ENCODE data around the gene FOXN1.

The FOXN1 gene

DNA sequence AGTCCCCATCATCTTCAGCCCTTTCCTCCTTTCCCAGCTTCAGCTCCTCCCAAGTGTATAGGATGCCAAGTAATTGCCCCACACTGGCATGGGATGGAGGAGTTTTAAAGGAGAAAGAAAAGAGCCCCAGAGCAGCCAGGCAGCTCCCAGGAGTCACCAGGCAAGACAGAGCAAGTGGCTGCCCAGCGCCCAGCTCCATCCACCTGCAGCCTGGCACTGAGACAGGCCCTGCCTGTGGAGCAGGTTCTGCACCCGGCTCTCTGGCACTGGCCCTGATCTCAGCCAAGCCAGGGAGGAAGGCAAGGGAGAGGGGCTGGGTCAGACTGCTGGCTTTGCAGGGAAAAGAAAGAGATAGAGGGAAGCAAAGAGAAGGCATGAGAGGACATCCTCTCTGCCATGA, 21.7 kb downstream of the FOXN1 start:
- no peak for DNase-seq

DNA sequence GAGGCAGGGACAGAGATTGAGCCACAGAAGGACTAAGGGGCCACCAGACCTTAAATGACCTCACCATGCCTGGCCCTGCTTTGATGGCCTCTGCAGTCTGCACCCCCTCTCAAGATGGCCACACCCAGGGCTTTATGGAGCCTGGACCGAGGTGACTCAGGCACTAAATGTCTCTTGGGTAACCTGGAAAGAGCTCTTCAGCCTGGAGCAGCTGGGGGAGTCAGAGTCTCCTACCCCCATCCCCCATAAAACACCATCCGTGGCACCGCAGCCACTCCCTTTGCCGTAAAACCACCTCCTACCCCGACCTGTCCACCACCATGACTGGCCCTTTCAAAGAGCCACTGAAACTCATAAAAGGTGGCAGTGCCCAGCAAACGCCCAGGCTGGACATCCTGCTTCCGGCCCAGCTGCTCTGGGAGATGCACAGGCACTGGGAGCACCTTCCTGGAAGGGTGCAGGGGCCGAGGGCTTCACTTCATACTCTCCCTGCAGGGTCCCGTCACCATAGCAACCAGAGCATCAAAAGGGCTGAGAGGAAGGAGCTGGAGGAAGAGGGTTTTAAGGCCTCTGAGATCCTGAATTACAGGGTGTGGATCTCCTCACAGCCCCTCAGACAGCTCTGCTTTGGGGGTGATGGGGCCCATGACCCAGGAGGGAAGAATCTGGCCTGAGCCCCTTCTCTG, 22.3 kb downstream of the FOXN1 start:
- DNase-seq, result no peak

DNA sequence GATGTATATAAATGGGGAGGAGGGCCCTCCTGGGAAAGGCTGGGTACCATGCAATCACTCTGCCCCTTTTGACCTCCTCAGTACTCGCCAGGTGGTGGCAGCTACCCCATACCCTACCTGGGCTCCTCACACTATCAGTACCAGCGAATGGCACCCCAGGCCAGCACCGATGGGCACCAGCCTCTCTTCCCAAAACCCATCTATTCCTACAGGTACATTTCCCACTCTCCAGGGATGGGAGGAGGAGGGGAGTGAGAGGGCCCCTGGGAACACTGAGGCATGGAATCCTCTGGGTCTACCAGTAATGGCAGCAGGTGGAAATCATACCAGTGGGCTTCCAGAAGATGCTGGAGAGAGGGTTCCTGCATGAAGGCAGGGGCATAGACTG, 22.9 kb downstream of the FOXN1 start:
- DNase-seq, result no peak

DNA sequence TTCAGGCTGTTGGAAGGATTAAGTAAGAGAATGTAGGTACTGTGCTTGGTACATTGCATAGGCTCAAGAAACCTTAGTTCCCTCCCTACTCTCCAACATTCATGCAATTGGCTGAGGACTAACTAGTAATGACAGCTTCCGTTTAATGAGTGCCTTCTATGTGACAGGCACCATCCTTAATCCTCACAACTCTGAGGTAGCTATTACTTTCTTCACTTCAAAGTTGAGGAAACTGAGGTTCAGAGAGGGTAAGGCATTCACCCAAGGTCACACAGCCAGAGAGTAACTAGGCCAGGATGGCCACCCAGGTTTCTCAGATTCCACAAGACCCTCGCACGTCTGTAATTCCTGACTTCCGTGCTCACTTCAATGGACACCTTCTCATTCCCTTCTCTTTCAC, 24.1 kb downstream of the FOXN1 start:
- no peak for DNase-seq

DNA sequence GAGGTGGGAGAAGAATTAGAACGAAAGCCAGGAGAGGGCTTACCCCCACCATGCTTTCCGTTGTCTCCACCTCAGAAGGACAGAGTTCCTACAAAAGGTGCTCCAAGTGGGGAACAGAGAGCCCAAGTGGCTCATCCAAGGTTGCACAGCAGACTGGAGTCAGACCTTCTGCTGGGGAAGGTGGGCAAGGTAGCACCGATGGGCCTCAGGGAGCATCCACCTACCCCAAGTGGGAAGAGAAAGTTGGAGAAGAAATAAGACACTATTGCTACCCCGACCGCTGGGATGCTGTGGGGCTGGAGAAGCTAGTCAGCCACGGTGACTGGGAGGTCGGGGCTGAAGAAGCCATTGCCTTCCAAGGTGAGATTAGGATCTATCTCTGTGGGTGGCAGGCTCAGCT, 24.8 kb downstream of the FOXN1 start:
- no peak for DNase-seq

DNA sequence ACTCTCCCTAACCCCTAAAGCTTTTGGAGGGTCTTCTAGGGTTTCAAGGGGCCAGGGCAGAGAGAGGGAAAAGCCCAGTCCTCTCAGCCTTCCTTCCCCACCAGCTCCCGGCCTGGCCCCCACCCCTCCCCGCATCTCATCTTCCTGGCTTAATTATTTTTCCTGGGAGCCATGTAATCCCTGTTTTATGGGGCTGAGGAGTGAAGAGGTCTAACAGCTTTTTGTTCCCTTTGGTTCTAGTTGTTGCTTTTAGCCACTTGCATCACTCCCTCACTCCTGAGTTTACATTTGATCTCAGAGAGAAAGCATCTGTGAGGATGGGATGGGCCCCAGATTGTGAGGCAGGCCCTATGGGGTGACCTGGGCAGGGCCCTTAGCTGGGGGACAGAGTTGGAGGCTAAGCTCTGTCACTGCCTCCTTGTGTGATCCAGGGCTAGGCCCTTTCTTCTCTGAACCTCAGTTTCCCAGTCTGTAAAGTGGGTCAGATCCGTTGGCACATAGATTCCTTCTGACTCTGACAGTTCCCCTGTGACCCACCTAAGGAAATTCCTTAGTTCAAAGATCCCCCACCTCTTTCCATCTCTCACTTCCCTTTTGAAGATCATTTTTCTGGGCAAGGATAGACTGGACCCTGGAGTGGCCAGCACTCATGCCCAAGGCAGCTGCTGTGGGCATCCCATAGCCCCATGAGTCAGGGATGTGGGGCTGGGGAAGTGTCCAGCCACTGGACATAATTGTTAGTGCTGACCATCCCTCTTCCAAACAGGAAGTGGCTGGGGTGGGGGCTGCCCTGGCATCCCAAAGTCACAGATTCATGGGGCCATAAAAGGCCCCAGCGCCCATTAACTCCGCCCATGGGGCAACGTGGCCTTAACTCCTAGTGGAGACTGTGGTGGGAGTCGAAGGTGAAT, 26.2 kb downstream of the FOXN1 start:
- DNase-seq, result no peak

DNA sequence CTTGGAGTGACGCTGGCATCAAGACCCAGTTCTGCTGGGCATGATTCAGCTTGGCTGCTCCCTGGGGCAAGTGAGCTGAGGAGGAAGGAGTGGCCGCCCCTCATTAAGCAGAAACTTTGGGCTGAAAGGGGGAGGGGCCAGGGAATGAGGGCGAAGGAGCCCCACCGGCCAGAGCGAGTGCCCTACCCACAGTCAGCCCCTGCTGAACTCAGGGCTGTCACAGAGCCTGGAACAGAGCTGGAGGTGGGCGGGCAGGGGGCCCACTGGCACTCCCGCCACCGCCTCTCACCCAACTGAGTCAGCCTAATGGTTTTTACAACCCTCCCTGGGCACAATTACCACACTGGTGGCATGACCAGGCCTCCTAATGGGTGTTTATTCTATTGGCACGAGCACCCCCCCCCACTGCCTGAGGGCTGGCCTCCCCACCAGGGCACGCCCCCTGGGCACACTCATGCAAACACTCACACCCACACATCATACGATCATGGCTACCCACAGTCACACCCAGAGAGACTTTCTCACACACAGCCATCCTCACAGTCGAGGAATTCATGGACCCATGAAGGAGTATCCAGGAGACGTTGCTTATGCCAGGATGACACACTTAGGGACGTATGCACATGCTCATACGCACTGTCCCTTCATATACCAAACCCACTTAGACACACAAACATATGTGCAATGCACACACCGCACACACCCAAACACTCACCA, 27.1 kb downstream of the FOXN1 start:
- no peak for DNase-seq

DNA sequence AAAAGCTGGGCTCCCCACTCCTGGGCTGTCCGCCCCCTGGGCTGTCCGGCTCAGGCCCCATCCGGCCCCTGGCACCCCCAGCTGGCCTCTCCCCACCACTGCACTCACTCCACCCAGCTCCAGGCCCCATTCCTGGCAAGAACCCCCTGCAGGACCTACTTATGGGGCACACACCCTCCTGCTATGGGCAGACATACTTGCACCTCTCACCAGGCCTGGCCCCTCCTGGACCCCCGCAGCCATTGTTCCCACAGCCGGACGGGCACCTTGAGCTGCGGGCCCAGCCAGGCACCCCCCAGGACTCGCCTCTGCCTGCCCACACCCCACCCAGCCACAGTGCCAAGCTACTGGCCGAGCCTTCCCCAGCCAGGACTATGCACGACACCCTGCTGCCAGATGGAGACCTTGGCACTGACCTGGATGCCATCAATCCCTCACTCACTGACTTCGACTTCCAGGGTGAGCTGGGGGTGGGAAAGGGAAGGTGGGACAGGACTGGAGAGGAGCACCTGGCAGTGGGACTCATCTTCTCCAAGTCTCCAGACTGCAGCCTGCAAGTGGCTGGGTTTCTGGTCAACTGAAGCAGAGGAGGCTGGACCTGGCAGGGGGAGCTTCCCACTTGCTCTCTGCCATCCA, 28.7 kb downstream of the FOXN1 start:
- no peak for DNase-seq

DNA sequence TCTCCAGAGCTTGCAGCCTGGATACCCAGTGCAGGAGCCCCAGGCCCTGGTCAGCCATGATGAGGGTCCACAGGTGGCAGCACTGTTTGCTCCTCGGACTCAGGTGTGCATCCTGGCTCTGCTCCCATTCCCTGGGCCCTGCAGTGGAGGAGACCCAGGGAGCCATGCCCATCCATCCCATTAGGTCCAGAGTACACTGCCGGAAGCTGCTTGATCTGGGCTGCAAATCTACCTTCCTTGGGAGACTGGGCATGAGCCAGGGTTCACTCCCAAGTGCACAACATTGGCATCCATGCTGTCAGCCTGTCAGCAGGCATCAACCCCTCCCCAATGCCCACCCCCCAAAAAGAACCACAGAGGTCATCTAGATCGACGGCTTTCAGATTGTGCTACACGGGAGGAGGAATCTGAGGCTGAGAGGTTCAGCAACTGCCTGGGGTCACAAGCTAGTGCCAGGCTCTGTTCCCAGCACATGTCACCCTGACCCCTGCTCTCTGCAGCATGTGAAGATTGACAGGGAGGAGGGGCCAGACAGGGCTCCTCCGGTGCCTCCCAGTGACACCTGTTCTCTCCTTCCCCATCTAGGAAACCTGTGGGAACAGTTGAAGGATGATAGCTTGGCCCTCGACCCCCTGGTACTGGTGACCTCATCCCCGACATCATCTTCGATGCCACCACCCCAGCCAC, 30.5 kb downstream of the FOXN1 start:
- no peak for DNase-seq

DNA sequence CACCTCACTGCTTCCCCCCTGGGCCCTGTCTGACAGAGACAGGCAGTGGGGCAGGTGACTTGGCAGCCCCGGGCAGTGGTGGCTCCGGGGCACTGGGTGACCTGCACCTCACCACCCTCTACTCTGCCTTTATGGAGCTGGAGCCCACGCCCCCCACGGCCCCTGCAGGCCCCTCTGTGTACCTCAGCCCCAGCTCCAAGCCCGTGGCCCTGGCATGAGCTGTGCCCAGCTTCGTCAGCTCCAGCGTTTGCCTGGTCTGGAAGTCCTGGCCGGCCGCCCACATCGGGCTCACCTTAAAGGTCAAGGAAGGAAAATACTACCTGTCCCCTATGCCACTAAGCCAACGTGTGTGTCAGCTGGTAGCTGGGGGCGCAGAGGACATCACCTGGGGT, 31.1 kb downstream of the FOXN1 start:
- no peak for DNase-seq

DNA sequence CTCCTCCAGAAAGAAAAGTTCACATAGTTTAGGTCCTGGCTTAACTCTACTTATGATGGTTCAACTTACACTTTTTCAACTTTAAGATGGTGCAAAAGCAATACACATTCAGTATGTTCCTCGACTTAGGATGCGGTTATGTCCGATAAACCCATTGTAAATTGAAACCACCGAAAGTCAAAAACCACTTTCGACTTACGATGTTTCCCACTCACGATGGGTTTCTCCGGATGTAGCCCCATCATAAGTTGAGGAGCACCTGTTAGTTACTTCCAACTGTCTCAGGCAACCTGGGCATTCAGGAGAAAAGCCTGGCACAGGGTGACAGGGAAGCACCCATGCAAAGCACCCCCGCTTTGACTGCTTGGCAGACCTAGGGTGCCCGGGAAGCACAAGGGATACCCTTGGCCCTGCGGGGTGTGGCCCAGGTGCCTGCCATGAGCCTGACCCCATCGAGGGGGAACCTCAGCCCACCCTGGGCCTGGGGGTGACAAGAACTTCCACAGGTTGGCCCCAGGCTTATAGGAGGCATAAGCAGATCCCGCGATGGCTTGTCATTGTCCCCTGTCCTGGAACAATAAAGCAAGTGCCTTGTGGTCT, 32.2 kb downstream of the FOXN1 start:
- DNase-seq, result no peak

DNA sequence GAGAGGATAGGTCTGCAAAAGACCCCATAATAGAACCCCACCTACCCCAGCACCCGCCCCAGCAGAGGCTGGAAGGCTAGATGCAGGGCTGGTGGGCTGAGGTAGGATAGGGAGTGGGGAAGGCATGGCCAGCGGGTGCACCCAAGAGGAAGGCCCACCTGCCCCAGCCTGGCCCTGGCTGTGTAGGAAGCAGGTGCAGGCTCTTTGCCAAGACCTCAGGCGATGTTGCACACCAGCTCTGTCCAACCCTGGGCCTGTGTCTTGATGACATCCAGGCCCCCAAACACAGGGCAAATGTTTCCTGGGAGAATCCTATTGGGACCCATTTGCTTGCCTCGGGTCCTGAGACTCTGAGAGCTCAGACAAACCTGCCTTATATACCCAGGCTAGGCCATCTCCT, 34.1 kb downstream of the FOXN1 start:
- no peak for DNase-seq

DNA sequence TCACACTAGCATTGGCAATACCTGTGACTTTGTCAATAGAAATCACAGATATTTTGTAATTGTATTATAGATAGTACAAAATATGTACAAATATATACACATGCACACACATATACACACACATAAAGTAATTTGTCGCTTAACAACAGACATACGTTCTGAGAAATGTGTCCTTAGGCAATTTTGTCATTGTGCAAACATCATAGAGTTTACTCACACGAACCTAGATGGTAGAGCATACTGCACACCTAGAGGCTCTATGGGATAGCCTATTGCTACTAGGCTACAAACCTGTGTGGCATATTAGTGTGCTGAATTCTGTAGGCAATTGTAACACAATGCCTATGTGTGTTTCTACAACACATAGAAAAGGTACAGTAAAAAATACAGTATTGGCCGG, 35.3 kb downstream of the FOXN1 start:
- no peak for DNase-seq

DNA sequence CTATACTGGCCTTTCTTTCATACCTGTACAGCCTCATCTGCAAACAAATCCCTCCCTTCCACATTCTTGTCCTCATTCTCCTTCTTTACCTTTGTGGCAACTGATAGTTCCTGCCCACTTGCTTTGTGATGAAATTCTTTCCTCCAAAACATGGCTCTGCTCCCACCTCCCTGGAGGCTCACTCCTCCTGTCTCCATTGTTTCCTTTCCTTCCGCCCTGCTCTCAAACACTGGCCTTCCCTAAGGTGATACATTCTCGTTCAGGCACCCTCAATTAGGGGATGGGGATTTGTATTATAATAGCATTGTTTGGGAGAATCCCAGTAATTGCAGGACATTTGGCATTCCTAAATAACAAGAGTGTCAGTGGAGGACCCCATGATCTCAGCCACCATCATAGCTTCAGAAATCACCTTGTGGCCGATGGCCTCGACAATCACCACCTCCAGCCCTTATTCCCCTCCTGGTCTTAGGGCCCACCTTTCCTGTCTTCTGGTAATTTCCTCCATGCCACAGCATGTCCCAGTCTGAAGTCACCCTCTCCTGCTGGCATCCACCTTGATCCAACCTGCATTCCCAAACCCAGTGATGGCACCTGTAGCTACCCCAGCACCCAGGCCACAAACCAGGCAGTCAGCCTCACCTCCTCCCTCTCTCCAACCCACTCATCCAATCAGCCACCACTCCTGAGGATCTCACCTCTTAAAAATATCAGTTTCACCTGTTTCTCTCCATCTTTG, 38.4 kb downstream of the FOXN1 start:
- DNase-seq, result no peak

DNA sequence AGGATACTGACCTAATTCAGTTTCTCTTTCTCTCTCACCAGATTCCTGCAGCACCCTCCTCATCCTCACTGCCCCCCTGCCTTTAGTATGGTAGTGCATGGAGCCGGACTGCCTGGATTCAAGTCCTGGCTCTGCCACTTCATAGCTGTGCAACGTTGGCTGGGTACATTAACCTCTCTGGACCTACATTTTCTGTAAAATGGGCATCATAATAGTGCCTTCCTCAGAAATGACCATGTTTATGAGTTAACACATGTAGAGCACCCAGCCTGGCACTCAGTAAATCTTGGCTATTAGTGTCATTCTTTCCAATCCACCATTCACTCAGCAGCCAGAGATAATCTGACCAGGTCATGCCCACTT, 39.0 kb downstream of the FOXN1 start:
- DNase-seq, result no peak

DNA sequence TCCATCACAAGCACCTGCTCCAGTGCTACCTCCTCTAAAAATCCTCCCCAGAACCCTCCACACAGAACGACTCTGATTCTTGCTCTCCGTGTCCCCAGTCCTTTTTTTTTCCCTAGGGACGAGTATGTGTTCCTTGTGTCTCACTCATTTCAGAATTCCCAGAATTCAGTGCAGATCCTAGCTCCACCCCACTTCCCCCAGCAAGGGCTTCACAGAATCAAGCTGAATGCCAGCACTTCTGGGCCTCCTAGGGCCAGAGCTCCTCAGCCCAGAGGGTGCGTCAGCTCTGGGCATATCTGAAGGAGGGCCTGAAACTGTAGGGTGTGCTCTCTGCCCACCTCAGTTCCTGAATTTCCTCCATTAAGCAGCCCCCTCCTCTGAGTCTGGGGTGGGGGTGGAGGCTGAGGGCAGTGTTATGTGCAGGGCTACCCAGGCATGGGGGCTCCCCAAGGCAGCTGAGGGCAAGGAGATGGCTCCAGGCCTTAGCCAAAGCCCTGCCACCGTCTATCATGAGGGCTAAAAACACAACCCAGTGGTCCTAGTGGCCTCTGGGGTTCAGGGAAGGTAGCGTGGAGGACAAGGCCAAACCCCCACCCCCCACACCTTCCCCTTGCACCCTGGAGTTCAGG, 39.8 kb downstream of the FOXN1 start:
- no peak for DNase-seq

DNA sequence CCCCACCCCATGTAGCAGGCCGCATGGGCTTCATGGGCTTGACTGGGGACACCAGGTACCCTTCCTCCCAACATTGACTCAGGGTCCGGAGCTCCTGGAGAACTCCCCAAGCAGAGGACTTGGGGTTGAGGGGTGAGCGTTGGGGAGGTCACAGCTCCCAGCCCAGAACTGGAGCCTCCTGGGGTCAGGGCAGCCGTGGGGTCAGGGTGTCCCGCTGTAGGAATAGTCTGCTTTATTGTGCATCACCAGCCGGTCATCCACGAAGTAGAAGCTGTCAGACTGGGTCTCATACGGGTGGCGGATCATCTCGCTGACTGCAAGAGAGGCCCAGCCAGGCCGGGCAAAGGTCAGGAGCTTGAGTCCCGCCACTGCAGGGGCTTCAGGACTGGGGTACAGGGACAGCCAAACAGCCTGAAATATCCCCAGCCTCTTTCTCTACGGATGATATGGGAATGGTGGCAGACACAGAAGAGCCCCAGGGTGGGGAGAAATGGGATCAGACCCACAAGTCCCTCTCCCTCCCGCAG, 41.0 kb downstream of the FOXN1 start:
- DNase-seq, result no peak

DNA sequence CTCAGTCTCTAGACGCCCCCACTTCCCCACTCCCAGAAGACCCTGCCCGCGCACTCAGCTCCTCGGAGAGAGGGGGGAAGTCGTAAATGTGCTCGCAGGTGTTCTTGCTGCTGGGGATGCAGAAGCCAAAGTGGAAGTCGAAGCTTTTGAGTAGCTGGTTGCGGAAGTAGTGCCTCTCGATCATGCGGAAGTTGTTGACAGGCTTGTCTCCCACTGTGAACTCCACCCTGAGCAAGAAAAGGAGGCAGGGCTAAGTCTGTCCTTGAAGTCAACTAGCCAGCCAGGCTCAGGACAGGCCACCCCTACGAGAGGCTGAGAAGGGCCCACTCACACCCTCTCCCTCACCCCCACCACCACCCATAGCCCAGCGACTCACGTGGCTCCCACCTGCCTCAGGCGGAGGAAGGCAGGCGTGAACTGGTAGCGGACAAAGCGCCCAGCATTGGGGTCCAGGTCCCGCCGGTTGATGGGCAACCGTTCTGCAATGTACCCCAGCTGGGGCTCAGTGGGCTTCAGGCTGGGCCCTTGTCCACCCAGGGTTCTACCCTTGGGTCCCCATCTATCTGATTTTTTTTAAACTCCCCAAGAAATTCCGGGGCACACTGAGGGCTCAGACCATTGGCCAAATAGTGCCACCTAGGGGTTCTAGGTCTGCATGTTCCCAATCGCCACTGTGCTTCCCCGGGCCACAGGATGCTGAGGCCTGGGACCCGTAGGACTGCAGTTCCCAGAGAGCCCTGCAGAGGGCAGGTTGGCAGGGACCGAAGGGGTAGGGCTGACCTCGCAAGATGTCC, 41.7 kb downstream of the FOXN1 start:
- peak; percentile 43 for DNase-seq

DNA sequence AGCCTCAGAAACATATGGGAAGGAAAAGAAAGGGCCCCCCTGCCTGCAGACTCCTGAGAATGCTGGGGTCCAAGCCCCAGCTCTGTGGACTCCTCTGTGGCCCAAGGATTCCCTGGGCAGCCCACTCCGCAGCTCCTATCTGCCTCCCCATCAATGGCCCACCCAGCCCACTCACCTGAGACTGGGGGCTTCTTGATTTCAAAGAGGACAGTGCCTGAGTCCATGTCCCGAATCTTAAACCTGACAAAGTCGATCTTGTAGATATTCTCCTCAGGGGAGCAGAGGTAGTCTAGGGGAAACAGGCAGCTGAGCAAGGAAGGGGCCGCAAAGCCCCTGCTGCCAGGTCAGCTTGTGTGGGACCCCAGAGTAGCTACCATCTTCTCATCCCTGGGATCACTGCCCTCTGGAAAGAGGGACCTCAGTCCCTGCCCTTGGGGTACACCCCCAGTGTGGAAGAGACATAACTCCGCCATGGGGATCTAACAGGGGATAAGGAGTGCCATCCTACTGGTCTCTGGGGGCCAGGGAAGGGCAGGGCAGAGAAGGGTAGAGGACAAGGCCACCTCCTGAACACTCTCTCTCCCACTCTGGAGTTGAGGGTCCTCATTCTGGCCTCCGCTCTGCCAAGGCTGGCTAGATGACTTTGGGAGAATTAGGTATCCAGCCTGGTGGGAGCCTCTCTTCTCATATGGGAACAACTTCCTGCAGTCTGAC, 42.4 kb downstream of the FOXN1 start:
- no peak for DNase-seq

Measured in GDM1 (cell line).